ENCODE measurements around the gene INSYN2A. TPM values are rescaled to one million over a fixed set of nuclear protein-coding genes. Genes with fewer than 3 reads are reported as not detected.

The INSYN2A gene
- total RNA-seq, 2 donors from 2014 or later, result not detected

DNA sequence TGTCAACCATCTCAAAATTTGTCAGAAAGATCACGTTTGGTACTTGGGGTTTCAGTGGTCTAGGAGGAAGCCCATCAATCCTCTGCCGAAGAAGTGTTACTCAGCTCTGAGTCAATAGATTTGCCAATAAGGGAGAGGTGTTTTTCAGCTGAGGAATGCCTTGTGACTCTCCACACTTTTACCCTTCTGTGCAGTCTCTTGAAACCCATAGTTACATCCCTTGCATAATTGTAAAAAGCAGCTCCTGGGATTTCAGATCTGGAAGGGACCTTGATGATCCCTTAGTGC, 47.5 kb downstream of the INSYN2A start:
- DNase-seq (no peak), ATAC-seq (no peak)
- TF ChIP-seq POLR2A (IDR thresholded peaks at IDR 0.05), result no peak
- TF ChIP-seq, protein P1, sequence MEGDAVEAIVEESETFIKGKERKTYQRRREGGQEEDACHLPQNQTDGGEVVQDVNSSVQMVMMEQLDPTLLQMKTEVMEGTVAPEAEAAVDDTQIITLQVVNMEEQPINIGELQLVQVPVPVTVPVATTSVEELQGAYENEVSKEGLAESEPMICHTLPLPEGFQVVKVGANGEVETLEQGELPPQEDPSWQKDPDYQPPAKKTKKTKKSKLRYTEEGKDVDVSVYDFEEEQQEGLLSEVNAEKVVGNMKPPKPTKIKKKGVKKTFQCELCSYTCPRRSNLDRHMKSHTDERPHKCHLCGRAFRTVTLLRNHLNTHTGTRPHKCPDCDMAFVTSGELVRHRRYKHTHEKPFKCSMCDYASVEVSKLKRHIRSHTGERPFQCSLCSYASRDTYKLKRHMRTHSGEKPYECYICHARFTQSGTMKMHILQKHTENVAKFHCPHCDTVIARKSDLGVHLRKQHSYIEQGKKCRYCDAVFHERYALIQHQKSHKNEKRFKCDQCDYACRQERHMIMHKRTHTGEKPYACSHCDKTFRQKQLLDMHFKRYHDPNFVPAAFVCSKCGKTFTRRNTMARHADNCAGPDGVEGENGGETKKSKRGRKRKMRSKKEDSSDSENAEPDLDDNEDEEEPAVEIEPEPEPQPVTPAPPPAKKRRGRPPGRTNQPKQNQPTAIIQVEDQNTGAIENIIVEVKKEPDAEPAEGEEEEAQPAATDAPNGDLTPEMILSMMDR (IDR thresholded peaks at IDR 0.05), result no peak
- Histone ChIP-seq H3K4me1 (no peaks in the 10 kb centered on the region), H3K27me3 (no peaks in the 10 kb centered on the region), H3K9me3 (no peaks in the 10 kb centered on the region), H3K4me3 (no peak overlapping the region), H3K27ac (no peak overlapping the region), H3K36me3 (replicated peaks in 1 of 2; ENCODE audit: insufficient read depth in 1 of 2, low read depth in 2 of 2) (no peaks in the 10 kb centered on the region)
- 69 to 73% methylated on average over 2 of the region's 2 CpGs for WGBS, 2 donors
- intact Hi-C loops (cut with DNase I), result no loop called here

DNA sequence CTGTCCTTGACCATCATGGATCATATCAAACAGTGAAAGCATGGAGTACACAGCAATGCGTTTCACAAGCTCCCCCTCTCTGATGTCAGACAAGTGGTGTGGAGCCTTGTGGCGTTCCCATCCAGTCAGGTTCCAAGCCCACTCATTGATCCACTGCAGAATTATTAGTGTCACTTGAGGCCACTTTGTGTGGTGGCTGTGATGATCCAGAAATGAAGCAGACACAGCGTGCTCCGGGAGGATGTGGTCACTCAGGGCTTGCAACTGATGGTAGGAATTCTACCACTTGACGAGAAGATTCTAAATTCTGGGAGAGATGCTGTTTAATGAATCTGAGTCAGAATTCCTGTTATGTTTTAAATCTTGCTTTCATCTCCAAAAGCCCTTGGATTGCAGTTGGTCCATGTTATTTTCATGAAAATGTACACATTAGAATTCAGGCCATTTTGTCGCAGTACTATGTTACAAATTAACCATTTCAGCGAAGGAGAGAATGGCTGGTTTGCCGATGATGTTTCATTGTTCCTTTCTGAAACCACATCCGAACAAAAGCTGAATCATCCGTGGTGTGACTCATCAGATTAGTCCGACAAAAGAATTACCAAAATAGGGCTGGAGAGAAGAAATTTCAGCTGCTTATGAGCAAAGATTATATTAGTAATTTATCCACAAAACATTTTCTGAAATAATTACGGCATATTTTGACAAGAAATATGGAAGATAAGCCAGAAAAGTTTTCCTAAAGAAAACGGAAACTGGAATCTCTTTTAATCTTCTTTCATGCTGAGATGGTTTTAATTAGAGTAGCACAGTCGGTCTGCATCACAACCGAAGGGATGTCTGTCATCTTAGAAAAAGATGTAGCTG, 48.1 kb downstream of the INSYN2A start:
- intact Hi-C loops (cut with DNase I), result no loop called here
- no peak overlapping the region for H3K27ac ChIP-seq
- DNase-seq, result no peak
- TF ChIP-seq, protein P1 (IDR thresholded peaks at IDR 0.05), result no peak
- no peak for TF ChIP-seq POLR2A (IDR thresholded peaks at IDR 0.05)
- no peaks in the 10 kb centered on the region for H3K36me3 ChIP-seq (replicated peaks in 1 of 2; ENCODE audit: insufficient read depth in 1 of 2, low read depth in 2 of 2)
- H3K4me1 ChIP-seq, result no peaks in the 10 kb centered on the region
- no peaks in the 10 kb centered on the region for H3K27me3 ChIP-seq
- H3K9me3 ChIP-seq, result no peaks in the 10 kb centered on the region
- 73 to 84% methylated on average over 15 of the region's 15 CpGs for WGBS, 2 donors
- ATAC-seq, result no peak
- H3K4me3 ChIP-seq, result no peak overlapping the region

DNA sequence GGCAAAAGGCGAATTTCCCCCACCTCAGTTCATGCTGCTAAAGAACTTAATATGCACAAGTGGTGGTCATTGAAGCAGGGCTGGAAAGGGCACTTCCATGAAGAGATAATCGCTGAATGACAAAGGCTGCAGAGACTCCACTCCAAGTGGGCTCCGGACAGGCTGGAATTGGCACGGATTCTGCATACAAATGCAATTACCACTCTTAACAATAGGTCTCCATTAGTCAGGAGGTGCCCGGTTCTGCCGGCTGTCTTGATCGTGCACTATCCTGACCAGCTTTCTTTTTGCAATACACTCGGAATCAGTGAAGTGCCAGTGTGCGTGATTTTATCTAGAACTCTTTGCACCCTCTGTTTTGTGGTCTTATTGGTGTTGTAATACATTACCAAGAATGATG, 49.7 kb downstream of the INSYN2A start:
- H3K36me3 ChIP-seq (replicated peaks in 1 of 2; ENCODE audit: insufficient read depth in 1 of 2, low read depth in 2 of 2), result no peaks in the 10 kb centered on the region
- no peaks in the 10 kb centered on the region for H3K9me3 ChIP-seq
- no peak for DNase-seq
- ATAC-seq, result no peak
- WGBS, 2 donors, result 89 to 91% methylated on average over 9 of the region's 9 CpGs
- no peak overlapping the region for H3K27ac ChIP-seq
- H3K4me1 ChIP-seq, result no peaks in the 10 kb centered on the region
- H3K27me3 ChIP-seq, result no peaks in the 10 kb centered on the region
- H3K4me3 ChIP-seq, result no peak overlapping the region
- TF ChIP-seq, protein P1 (IDR thresholded peaks at IDR 0.05), result no peak
- TF ChIP-seq POLR2A (IDR thresholded peaks at IDR 0.05), result no peak
- intact Hi-C loops (cut with DNase I), result no loop called here

Measured in body of pancreas (tissue), 4 donors.